Thyroid gland (tissue), 4 donors: ENCODE results near the gene DKKL1. TPM values are rescaled to one million over a fixed set of nuclear protein-coding genes. Genes with fewer than 3 reads are reported as not detected.
"Not testable (repeated sequence)": the region's sequence is repeated elsewhere in the genome, so short reads cannot be mapped to it uniquely, and the experiment has no call there.

Experiments used
- DNase-seq, 2 donors: peaks; one replicate each; pipeline ENCODE4 v3.0.0-alpha.2; 2019
- H3K27ac ChIP-seq, 3 donors: fragments of 200-600 bp; sonication (generic); 1 replicate in 2 of 3; 2 replicates in 1 of 3; pipeline ENCODE4 v1.5.1; 2016 to 2019; ENCODE audit warnings: mild to moderate bottlenecking in 1 of 3, moderate library complexity in 1 of 3
- H3K27me3 ChIP-seq: fragments of 200-600 bp; sonication (generic); one replicate; pipeline ENCODE4 v1.5.1; 2019
- H3K36me3 ChIP-seq, 2 donors: fragments of 200-600 bp; sonication (generic); one replicate each; pipeline ENCODE4 v1.5.1; 2016 to 2019
- H3K4me1 ChIP-seq, 2 donors: fragments of 200-600 bp; sonication (generic); one replicate each; pipeline ENCODE4 v1.5.1; 2017 to 2019
- H3K4me3 ChIP-seq, 3 donors: fragments of 200-600 bp; sonication (generic); replicated peaks in 1 of 3; 1 replicate in 2 of 3; 2 replicates in 1 of 3; pipeline ENCODE4 v1.5.1; 2016; ENCODE audit warnings: mild to moderate bottlenecking in 1 of 3
- H3K9me3 ChIP-seq: fragments of 200-600 bp; sonication (generic); one replicate; pipeline ENCODE4 v1.5.1; 2017
- CTCF ChIP-seq, 6 experiments: fragments of 200-600 bp in 3 of 6; fragments of 450-650 bp in 3 of 6; sonication (generic) in 3 of 6; IDR thresholded peaks; one replicate each; pipeline ENCODE4 v1.5.1; 2016 to 2019; ENCODE audit warnings: antibody characterized with exemption in 6 of 6, mild to moderate bottlenecking in 2 of 6, inconsistent platforms in 1 of 6, moderate library complexity in 1 of 6
- POLR2A ChIP-seq, 2 donors: fragments of 450-650 bp; IDR thresholded peaks; one replicate each; pipeline ENCODE4 v1.6.1; 2017; ENCODE audit warnings: antibody characterized with exemption in 2 of 2, mild to moderate bottlenecking in 2 of 2, moderate library complexity in 1 of 2
- WGBS, 2 donors: methylation state at CpG; one replicate each; pipeline ENCODE4 v1.1.5; 2017; 5-methylcytosine and 5-hydroxymethylcytosine counted together
- intact Hi-C: fragments of 100-400 bp; cut with DNase I; formaldehyde crosslinking; loops from one replicate; pipeline ENCODE4 v1.15.1; 2023
- total RNA-seq, 4 donors: library from RNA; depleted of rRNA; stranded (reverse); fragments of >200 nt; gene quantifications; one replicate each; pipeline ENCODE4 v1.2.3, GENCODE V29; 2016

The DKKL1 gene
- total RNA-seq, 4 donors from 2014 or later, result 1.3 TPM; not detected in 3

- Histone ChIP-seq H3K36me3 (no peaks in the 10 kb centered on the region), H3K4me1 (peaks cover 4% of the 10 kb centered on the region in 2 donors), H3K9me3 (no peaks in the 10 kb centered on the region), H3K4me3 (no peak overlapping the region), H3K27me3 (no peaks in the 10 kb centered on the region), H3K27ac (no peak overlapping the region)
- 93 to 98% methylated on average over 3 of the region's 3 CpGs for WGBS, 2 donors
- TF ChIP-seq CTCF (IDR thresholded peaks at IDR 0.05), result no peak
- TF ChIP-seq POLR2A (IDR thresholded peaks at IDR 0.05), result no peak
- intact Hi-C loops, result no loop called here
- no peak for DNase-seq
Observed at GRCh38 chr19:49326165-49326704, 37.4 kb upstream of the DKKL1 start.

- peaks cover 4% of the 10 kb centered on the region in 2 donors for H3K4me1 ChIP-seq
- intact Hi-C loops, result no loop called here
- no peaks in the 10 kb centered on the region for H3K9me3 ChIP-seq
- H3K4me3 ChIP-seq, result no peak overlapping the region
- H3K27ac ChIP-seq, result no peak overlapping the region
- no peak for DNase-seq
- no peaks in the 10 kb centered on the region for H3K36me3 ChIP-seq
- WGBS, 2 donors, result 73 to 89% methylated on average over 2 of the region's 2 CpGs
- H3K27me3 ChIP-seq, result no peaks in the 10 kb centered on the region
- TF ChIP-seq POLR2A (IDR thresholded peaks at IDR 0.05), result no peak
- peak in 2 of 6 experiments; percentile 29 to 44 for TF ChIP-seq CTCF (IDR thresholded peaks at IDR 0.05)
Observed at GRCh38 chr19:49327878-49328544, 35.7 kb upstream of the DKKL1 start.

- peak; percentile 60 to 66 for DNase-seq
- Histone ChIP-seq H3K4me3 (no peak overlapping the region), H3K27me3 (no peaks in the 10 kb centered on the region), H3K27ac (no peak overlapping the region), H3K36me3 (no peaks in the 10 kb centered on the region), H3K9me3 (no peaks in the 10 kb centered on the region), H3K4me1 (peaks cover 4% of the 10 kb centered on the region in 2 donors)
- intact Hi-C loops, result no loop called here
- TF ChIP-seq CTCF (IDR thresholded peaks at IDR 0.05) (no peak), POLR2A (IDR thresholded peaks at IDR 0.05) (no peak)
- WGBS, 2 donors, result 20 to 52% methylated on average over 2 of the region's 2 CpGs
Observed at GRCh38 chr19:49328741-49329140, 34.9 kb upstream of the DKKL1 start.

GRCh38 chr19:49331187-49331586 lies 32.5 kb upstream of the DKKL1 start:
- intact Hi-C loops, H3K27ac ChIP-seq, H3K9me3 ChIP-seq, H3K36me3 ChIP-seq, H3K4me3 ChIP-seq, DNase-seq, H3K4me1 ChIP-seq, H3K27me3 ChIP-seq: not testable (repeated sequence)
- WGBS, 2 donors, result 91 to 95% methylated on average over 4 of the region's 4 CpGs

GRCh38 chr19:49331616-49332055 lies 32.0 kb upstream of the DKKL1 start:
- Histone ChIP-seq H3K27me3 (no peaks in the 10 kb centered on the region), H3K36me3 (no peaks in the 10 kb centered on the region), H3K27ac (no peak overlapping the region), H3K4me1 (peaks cover 4% of the 10 kb centered on the region in 2 donors), H3K9me3 (no peaks in the 10 kb centered on the region), H3K4me3 (no peak overlapping the region)
- TF ChIP-seq POLR2A (IDR thresholded peaks at IDR 0.05), result no peak
- WGBS, 2 donors, result 71 to 90% methylated on average over 2 of the region's 2 CpGs
- intact Hi-C loops, result no loop called here
- peak; percentile 20 to 23 for DNase-seq

GRCh38 chr19:49332691-49333417 lies 30.8 kb upstream of the DKKL1 start:
- 87 to 91% methylated on average over 13 of the region's 13 CpGs for WGBS, 2 donors
- intact Hi-C loops, H3K4me3 ChIP-seq, DNase-seq, H3K27ac ChIP-seq, H3K4me1 ChIP-seq, H3K9me3 ChIP-seq, H3K36me3 ChIP-seq, H3K27me3 ChIP-seq: not testable (repeated sequence)
